Sigmoid colon (tissue), 7 donors: ENCODE results near the gene TMEM135. TPM values are rescaled to one million over a fixed set of nuclear protein-coding genes. Genes with fewer than 3 reads are reported as not detected.

Experiments used
- DNase-seq: peaks from one replicate; pipeline ENCODE4 v3.0.0-alpha.2; 2019
- H3K27ac ChIP-seq, 4 donors: fragments of 200-600 bp; sonication (generic); one replicate each; pipeline ENCODE4 v1.5.1; 2016 to 2019; ENCODE audit warnings: mild to moderate bottlenecking in 1 of 4
- H3K27me3 ChIP-seq, 3 donors: fragments of 200-600 bp; sonication (generic); one replicate each; pipeline ENCODE4 v1.5.1; 2019; ENCODE audit warnings: mild to moderate bottlenecking in 1 of 3
- H3K36me3 ChIP-seq, 4 donors: fragments of 200-600 bp; sonication (generic); one replicate each; pipeline ENCODE4 v1.5.1; 2016 to 2019
- H3K4me1 ChIP-seq, 4 donors: fragments of 200-600 bp; sonication (generic); one replicate each; pipeline ENCODE4 v1.5.1; 2017 to 2019
- H3K4me3 ChIP-seq, 4 donors: fragments of 200-600 bp; sonication (generic); one replicate each; pipeline ENCODE4 v1.5.1; 2017 to 2019; ENCODE audit warnings: mild to moderate bottlenecking in 2 of 4, moderate library complexity in 1 of 4
- H3K9me3 ChIP-seq, 4 donors: fragments of 200-600 bp in 3 of 4; sonication (generic) in 3 of 4; one replicate each; pipeline versions ENCODE4 v1.5.1 to v1.6.1; 2013 to 2019
- CTCF ChIP-seq, 4 experiments: fragments of 450-650 bp in 3 of 4; fragments of 200-600 bp in 1 of 4; IDR thresholded peaks; one replicate each; pipeline ENCODE4 v1.5.1; 2016 to 2019; ENCODE audit warnings: antibody characterized with exemption in 4 of 4, mild to moderate bottlenecking in 3 of 4, moderate library complexity in 2 of 4
- EP300 ChIP-seq, 4 donors: sonication (generic); formaldehyde crosslinking; IDR thresholded peaks; one replicate each; pipeline ENCODE4 v1.6.1; 2017; ENCODE audit warnings: antibody characterized with exemption in 4 of 4
- POLR2A ChIP-seq, 2 donors: fragments of 450-650 bp; IDR thresholded peaks; one replicate each; pipeline ENCODE4 v1.6.1; 2016; ENCODE audit warnings: antibody characterized with exemption in 2 of 2, mild to moderate bottlenecking in 2 of 2, moderate library complexity in 2 of 2
- POLR2AphosphoS5 ChIP-seq, 4 donors: sonication (generic); formaldehyde crosslinking; IDR thresholded peaks; one replicate each; pipeline ENCODE4 v1.6.1; 2017; ENCODE audit warnings: antibody characterized with exemption in 4 of 4
- WGBS, 2 donors: extraction: QIAGEN DNeasy Blood & Tissue Kit; methylation state at CpG; one replicate each; pipeline ENCODE4 v1.1.7; 2013; 5-methylcytosine and 5-hydroxymethylcytosine counted together
- intact Hi-C: fragments of 100-400 bp; cut with DNase I; formaldehyde crosslinking; loops from one replicate; pipeline ENCODE4 v1.15.1; 2023
- polyA plus RNA-seq, 3 donors: library from polyadenylated mRNA; stranded (reverse); fragments of 200-250 nt; gene quantifications; one replicate each; pipeline ENCODE4 v1.2.3, GENCODE V29; 2013
- total RNA-seq, 4 donors: library from RNA; depleted of rRNA; stranded (reverse); fragments of >200 nt; gene quantifications; one replicate each; pipeline ENCODE4 v1.1.0, GENCODE V29; 2016
- donor health status: healthy with polysubstance abuse.
- donor health status: Bipolar disorder and iron deficiency.
- donor health status: healthy.

Gene TMEM135
- total and polyA plus RNA-seq, 7 donors, result 4.8 to 36.2 (median 20.0) TPM

DNA sequence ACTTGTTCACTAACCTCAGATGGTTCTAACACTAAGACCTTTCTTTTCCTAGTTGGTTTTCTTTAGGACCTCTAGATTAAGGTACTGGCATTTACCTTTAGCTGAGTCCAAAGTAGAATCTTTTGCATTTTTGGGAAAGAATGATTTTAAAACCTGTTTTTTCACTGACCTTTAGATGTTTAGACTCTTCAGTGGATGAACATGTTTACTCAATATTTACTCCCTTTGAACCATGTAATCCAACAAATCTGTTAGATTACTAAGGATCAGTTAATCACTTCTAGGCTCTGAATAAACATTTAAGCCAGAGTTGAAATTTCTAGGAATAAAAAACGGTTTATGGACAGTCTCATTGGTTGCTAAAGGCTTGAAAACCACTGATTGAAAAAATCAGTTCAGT is 6.2 kb downstream of the TMEM135 start:
- TF ChIP-seq EP300 (IDR thresholded peaks at IDR 0.05) (no peak), CTCF (IDR thresholded peaks at IDR 0.05) (no peak), POLR2A (IDR thresholded peaks at IDR 0.05) (no peak)
- Histone ChIP-seq H3K36me3 (peaks cover 0 to 10% (median 0%) of the 10 kb centered on the region in 4 donors), H3K9me3 (no peaks in the 10 kb centered on the region), H3K4me3 (no peak overlapping the region), H3K4me1 (peaks cover 0 to 21% (median 11%) of the 10 kb centered on the region in 4 donors), H3K27me3 (no peaks in the 10 kb centered on the region), H3K27ac (no peak overlapping the region)
- intact Hi-C loops, result no loop called here
- DNase-seq, result no peak
- WGBS, 2 donors, result 78 to 83% methylated on average over 1 of the region's 1 CpG

DNA sequence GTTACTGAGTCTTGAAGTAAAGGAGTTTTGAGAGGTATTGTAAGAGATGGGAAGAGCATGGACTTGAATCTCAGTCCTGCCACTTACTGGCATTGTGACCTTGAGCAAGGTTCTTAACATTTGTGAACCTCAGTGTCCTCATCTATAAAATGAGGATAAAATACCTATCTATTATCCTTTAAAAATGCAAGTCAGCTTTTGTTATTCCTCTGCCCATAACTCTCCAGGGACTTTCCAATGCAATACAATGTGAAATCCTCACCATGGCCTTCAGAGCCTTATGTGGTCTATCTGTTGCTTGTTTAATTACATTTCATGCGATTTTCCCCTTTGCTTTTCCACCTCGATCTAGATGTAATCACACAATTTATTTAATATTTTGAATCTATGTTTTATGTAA is 9.1 kb downstream of the TMEM135 start:
- no peak overlapping the region for H3K4me3 ChIP-seq
- H3K27me3 ChIP-seq, result no peaks in the 10 kb centered on the region
- no peak for DNase-seq
- H3K4me1 ChIP-seq, result no peaks in the 10 kb centered on the region
- TF ChIP-seq POLR2A (IDR thresholded peaks at IDR 0.05) (no peak), CTCF (IDR thresholded peaks at IDR 0.05) (no peak), POLR2AphosphoS5 (IDR thresholded peaks at IDR 0.05) (no peak), EP300 (IDR thresholded peaks at IDR 0.05) (no peak)
- intact Hi-C loops, result no loop called here
- H3K27ac ChIP-seq, result no peak overlapping the region
- WGBS, 2 donors, result 97 to 98% methylated on average over 2 of the region's 2 CpGs
- H3K9me3 ChIP-seq, result no peaks in the 10 kb centered on the region
- peaks cover 0 to 10% (median 0%) of the 10 kb centered on the region in 4 donors for H3K36me3 ChIP-seq

DNA sequence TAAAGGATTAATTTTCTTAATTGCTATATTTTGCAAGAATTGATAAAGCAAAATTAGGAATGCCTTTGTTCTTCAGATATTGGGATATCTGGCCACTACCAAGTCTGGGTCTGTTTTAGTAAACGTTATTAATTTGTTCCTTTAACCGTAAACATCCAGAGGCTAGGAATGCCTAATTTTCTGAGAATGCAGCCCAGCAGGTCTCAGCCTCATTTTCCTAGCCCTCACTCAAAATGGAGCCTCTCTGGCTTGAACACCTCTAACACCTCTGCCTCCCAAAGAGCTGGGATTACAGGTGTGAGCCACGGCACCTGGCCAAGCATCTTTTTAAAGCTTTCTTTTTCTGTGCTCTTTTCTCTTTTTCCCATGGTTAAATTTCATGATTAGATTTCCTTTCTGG is 18.4 kb downstream of the TMEM135 start:
- peaks cover 0 to 7% (median 0%) of the 10 kb centered on the region in 4 donors for H3K4me1 ChIP-seq
- H3K27me3 ChIP-seq, result no peaks in the 10 kb centered on the region
- no peaks in the 10 kb centered on the region for H3K36me3 ChIP-seq
- H3K9me3 ChIP-seq, result no peaks in the 10 kb centered on the region
- DNase-seq, result no peak
- H3K4me3 ChIP-seq, result no peak overlapping the region
- TF ChIP-seq EP300 (IDR thresholded peaks at IDR 0.05) (no peak), CTCF (IDR thresholded peaks at IDR 0.05) (no peak)
- intact Hi-C loops, result no loop called here
- H3K27ac ChIP-seq, result no peak overlapping the region
- 80 to 90% methylated on average over 3 of the region's 3 CpGs for WGBS, 2 donors

GRCh38 chr11:87057749-87058148 is 20.0 kb downstream of the TMEM135 start:
- H3K36me3 ChIP-seq, result no peaks in the 10 kb centered on the region
- H3K27me3 ChIP-seq, result no peaks in the 10 kb centered on the region
- TF ChIP-seq CTCF (IDR thresholded peaks at IDR 0.05), result no peak
- no peak for TF ChIP-seq POLR2AphosphoS5 (IDR thresholded peaks at IDR 0.05)
- TF ChIP-seq EP300 (IDR thresholded peaks at IDR 0.05), result no peak
- no peak for TF ChIP-seq POLR2A (IDR thresholded peaks at IDR 0.05)
- peaks cover 0 to 7% (median 0%) of the 10 kb centered on the region in 4 donors for H3K4me1 ChIP-seq
- no peak overlapping the region for H3K4me3 ChIP-seq
- H3K9me3 ChIP-seq, result no peaks in the 10 kb centered on the region
- DNase-seq, result no peak
- H3K27ac ChIP-seq, result no peak overlapping the region
- intact Hi-C loops, result no loop called here

DNA sequence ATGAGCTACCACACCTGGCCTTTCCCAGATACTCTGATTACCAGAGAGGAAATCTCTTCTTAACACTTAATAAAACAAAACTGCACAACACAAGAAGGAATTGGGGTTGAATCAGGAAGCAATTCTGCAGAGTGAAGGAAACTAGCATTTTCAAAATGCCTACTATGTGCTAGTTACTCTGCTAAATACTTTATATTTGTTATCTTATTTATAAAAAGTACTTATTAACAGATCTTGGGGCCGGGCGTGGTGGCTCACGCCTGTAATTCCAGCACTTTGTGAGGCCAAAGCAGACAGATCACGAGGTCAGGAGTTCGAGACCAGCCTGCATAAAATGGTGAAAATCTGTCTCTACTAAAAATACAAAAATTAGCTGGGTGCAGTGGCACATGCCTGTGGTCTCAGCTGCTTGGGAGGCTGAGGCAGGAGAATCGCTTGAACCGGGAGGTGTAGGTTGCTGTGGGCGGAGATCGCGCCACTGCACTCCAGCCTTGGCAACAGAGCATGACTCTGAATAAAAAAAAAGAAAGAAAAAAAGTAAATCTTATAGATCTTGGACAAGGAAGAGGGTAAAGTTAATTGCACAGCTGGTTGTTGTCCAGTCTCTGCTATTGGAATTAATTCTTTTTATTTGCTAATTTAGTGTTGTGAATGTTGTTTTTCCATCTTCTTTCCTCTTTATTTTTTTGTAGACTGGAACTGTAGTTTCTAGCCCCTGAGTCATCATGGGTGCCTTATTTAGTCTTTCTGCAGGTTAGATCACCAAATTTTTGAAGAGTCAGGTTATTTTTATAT is 22.1 kb downstream of the TMEM135 start:
- no peak for DNase-seq
- intact Hi-C loops, result no loop called here
- H3K9me3 ChIP-seq, result no peaks in the 10 kb centered on the region
- H3K27ac ChIP-seq, result no peak overlapping the region
- peaks cover 0 to 7% (median 0%) of the 10 kb centered on the region in 4 donors for H3K4me1 ChIP-seq
- WGBS, 2 donors, result 95% methylated on average over 10 of the region's 10 CpGs
- no peaks in the 10 kb centered on the region for H3K36me3 ChIP-seq
- H3K4me3 ChIP-seq, result no peak overlapping the region
- TF ChIP-seq EP300 (IDR thresholded peaks at IDR 0.05) (no peak), POLR2A (IDR thresholded peaks at IDR 0.05) (no peak), POLR2AphosphoS5 (IDR thresholded peaks at IDR 0.05) (no peak), CTCF (IDR thresholded peaks at IDR 0.05) (no peak)
- H3K27me3 ChIP-seq, result no peaks in the 10 kb centered on the region
